Esophagus muscularis mucosa (tissue), 4 donors: ENCODE results near the gene PPT1. TPM values are rescaled to one million over a fixed set of nuclear protein-coding genes. Genes with fewer than 3 reads are reported as not detected.
A peak's percentile ranks its signal among the peaks of the same experiment; 100 is the strongest.

ENCODE experiments used
- DNase-seq: peaks from one replicate; pipeline ENCODE4 v3.0.0-alpha.2; 2017; ENCODE audit errors: extremely low spot score
- H3K27ac ChIP-seq, 4 donors: fragments of 200-600 bp; sonication (generic); replicated peaks in 1 of 4; 1 replicate in 3 of 4; 2 replicates in 1 of 4; pipeline ENCODE4 v1.5.1; 2016 to 2019; ENCODE audit warnings: mild to moderate bottlenecking in 1 of 4
- H3K27me3 ChIP-seq, 4 donors: fragments of 200-600 bp; sonication (generic); one replicate each; pipeline versions ENCODE4 v1.5.1 to v1.6.0; 2016 to 2019
- H3K36me3 ChIP-seq, 4 donors: fragments of 200-600 bp; sonication (generic); one replicate each; pipeline ENCODE4 v1.5.1; 2016 to 2019
- H3K4me1 ChIP-seq, 4 donors: fragments of 200-600 bp; sonication (generic); one replicate each; pipeline ENCODE4 v1.5.1; 2016 to 2019
- H3K4me3 ChIP-seq, 4 donors: fragments of 200-600 bp; sonication (generic); 1 replicate in 2 of 4; 2 replicates in 2 of 4; pipeline ENCODE4 v1.5.1; 2016 to 2019; ENCODE audit warnings: mild to moderate bottlenecking in 4 of 4, moderate library complexity in 1 of 4
- H3K9me3 ChIP-seq, 4 donors: fragments of 200-600 bp; sonication (generic); 1 replicate in 3 of 4; 2 replicates in 1 of 4; pipeline ENCODE4 v1.5.1; 2016 to 2019
- CTCF ChIP-seq, 3 experiments: fragments of 200-600 bp in 2 of 3; fragments of 450-650 bp in 1 of 3; sonication (generic) in 2 of 3; IDR thresholded peaks; one replicate each; pipeline ENCODE4 v1.5.1; 2017 to 2019; ENCODE audit warnings: antibody characterized with exemption in 3 of 3, mild to moderate bottlenecking in 2 of 3, moderate library complexity in 1 of 3
- EP300 ChIP-seq: sonication (generic); formaldehyde crosslinking; IDR thresholded peaks from one replicate; pipeline ENCODE4 v1.6.1; 2017; ENCODE audit warnings: antibody characterized with exemption
- POLR2A ChIP-seq: fragments of 450-650 bp; IDR thresholded peaks from one replicate; pipeline ENCODE4 v1.6.1; 2017; ENCODE audit warnings: antibody characterized with exemption, moderate library complexity, mild to moderate bottlenecking, low read depth
- POLR2AphosphoS5 ChIP-seq, 2 donors: sonication (generic); formaldehyde crosslinking; IDR thresholded peaks; one replicate each; pipeline ENCODE4 v1.6.1; 2017; ENCODE audit warnings: antibody characterized with exemption in 2 of 2
- WGBS: methylation state at CpG from one replicate; pipeline ENCODE4 v1.1.5; 2018; 5-methylcytosine and 5-hydroxymethylcytosine counted together
- intact Hi-C: fragments of 100-400 bp; cut with DNase I; formaldehyde crosslinking; loops from one replicate; pipeline ENCODE4 v1.15.1; 2023
- total RNA-seq, 4 donors: library from RNA; depleted of rRNA; stranded (reverse); fragments of >200 nt; gene quantifications; one replicate each; pipeline versions ENCODE4 v1.1.0 to v1.2.1, GENCODE V29; 2016

PPT1 gene
- total RNA-seq, 4 donors from 2014 or later = 44.1 to 75.2 (median 50.0) TPM

DNA sequence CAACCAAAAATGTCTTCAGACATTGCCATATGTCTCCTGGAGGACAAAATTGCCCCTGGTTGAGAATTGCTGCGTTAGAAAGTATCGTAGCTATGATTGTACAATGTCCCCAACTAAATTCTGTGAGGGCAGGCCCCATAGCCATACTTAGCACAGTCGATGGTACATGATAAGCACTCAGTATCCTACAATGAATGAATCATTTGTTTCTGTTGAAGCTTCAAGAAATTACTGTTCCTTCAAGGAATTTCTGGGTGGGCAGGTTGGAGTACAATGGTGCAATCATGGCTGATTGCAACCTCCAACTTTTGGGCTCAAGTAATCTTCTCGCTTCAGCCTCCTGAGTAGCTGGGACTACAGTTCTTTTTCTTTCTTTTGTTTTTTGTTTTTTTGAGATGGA, 51.9 kb downstream of the PPT1 start:
- no peak for DNase-seq
- Histone ChIP-seq H3K4me1 (peaks cover 70 to 91% (median 86%) of the 10 kb centered on the region in 4 donors), H3K27me3 (no peaks in the 10 kb centered on the region), H3K36me3 (peaks cover 0 to 11% (median 0%) of the 10 kb centered on the region in 4 donors), H3K27ac (peak overlapping the region; percentile 58 to 98 (median 78)), H3K9me3 (no peaks in the 10 kb centered on the region), H3K4me3 (peak overlapping the region in 1 of 4 donors; percentile 2)
- 83% methylated on average over 4 of the region's 4 CpGs for WGBS
- intact Hi-C loops = no loop called here
- no peak for TF ChIP-seq CTCF (IDR thresholded peaks at IDR 0.05)
- no peak for TF ChIP-seq EP300
- TF ChIP-seq POLR2AphosphoS5 (IDR thresholded peaks at IDR 0.05) = no peak
- TF ChIP-seq POLR2A = no peak

DNA sequence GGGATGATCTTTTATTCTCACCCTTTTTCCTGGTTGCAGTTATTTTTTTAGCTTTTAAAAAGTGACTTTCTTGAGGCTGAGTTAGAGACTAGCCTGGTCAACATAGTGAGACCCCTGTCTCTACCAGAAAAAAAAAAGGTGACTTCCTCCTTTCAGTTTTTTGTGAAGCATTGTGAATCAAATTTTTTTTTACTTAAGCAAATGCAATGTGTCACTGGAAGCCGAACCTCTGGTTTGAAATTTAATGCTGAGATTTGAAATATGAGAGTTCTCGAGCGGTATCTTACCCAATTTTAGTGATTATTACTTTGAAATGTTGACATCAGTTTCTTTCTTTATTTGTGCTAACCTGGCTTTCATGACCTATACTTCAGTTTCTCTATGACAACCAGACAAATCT, 52.9 kb downstream of the PPT1 start:
- H3K9me3 ChIP-seq = no peaks in the 10 kb centered on the region
- no peak for TF ChIP-seq POLR2A
- no peak for TF ChIP-seq CTCF (IDR thresholded peaks at IDR 0.05)
- TF ChIP-seq POLR2AphosphoS5 (IDR thresholded peaks at IDR 0.05) = no peak
- peaks cover 63 to 87% (median 81%) of the 10 kb centered on the region in 4 donors for H3K4me1 ChIP-seq
- H3K27me3 ChIP-seq = no peaks in the 10 kb centered on the region
- intact Hi-C loops = no loop called here
- H3K27ac ChIP-seq = peak overlapping the region; percentile 35 to 100 (median 98)
- peaks cover 0 to 4% (median 0%) of the 10 kb centered on the region in 4 donors for H3K36me3 ChIP-seq
- 40% methylated on average over 3 of the region's 3 CpGs for WGBS
- peak overlapping the region; percentile 9 to 100 (median 94) for H3K4me3 ChIP-seq
- DNase-seq = no peak

- H3K27ac ChIP-seq = peak overlapping the region; percentile 98 to 100 (median 99)
- 47% methylated on average over 4 of the region's 4 CpGs for WGBS
- peaks cover 67 to 86% (median 82%) of the 10 kb centered on the region in 4 donors for H3K4me1 ChIP-seq
- no peaks in the 10 kb centered on the region for H3K9me3 ChIP-seq
- intact Hi-C loops = no loop called here
- no peak for TF ChIP-seq POLR2A
- no peak for TF ChIP-seq CTCF (IDR thresholded peaks at IDR 0.05)
- TF ChIP-seq POLR2AphosphoS5 (IDR thresholded peaks at IDR 0.05) = no peak
- TF ChIP-seq EP300 = no peak
- no peaks in the 10 kb centered on the region for H3K36me3 ChIP-seq
- DNase-seq = no peak
- H3K4me3 ChIP-seq = peak overlapping the region; percentile 89 to 100 (median 94)
- H3K27me3 ChIP-seq = no peaks in the 10 kb centered on the region
These were observed 54.7 kb downstream of the PPT1 start for GRCh38 chr1:40042341-40042740.

- Histone ChIP-seq H3K36me3 (no peaks in the 10 kb centered on the region), H3K4me1 (peaks cover 71 to 86% (median 82%) of the 10 kb centered on the region in 4 donors), H3K4me3 (peak overlapping the region; percentile 89 to 100 (median 94)), H3K27ac (peak overlapping the region; percentile 98 to 100 (median 99)), H3K27me3 (no peaks in the 10 kb centered on the region), H3K9me3 (no peaks in the 10 kb centered on the region)
- TF ChIP-seq EP300 (no peak), POLR2A (no peak), CTCF (IDR thresholded peaks at IDR 0.05) (no peak), POLR2AphosphoS5 (IDR thresholded peaks at IDR 0.05) (no peak)
- WGBS = 11% methylated on average over 5 of the region's 5 CpGs
- DNase-seq = no peak
- intact Hi-C loops = no loop called here
These were observed 55.6 kb downstream of the PPT1 start for GRCh38 chr1:40041466-40041838.
